ENCODE data around the gene NUP205.

NUP205 gene

GRCh38 chr7:135562720-135563119 is 5.0 kb downstream of the NUP205 start:
- Histone ChIP-seq H3K27ac (ENCODE audit: poor library complexity, severe bottlenecking) (no peak overlapping the region), H3K4me3 (ENCODE audit: severe bottlenecking) (no peak overlapping the region), H3K27me3 (ENCODE audit: insufficient read depth, poor library complexity, severe bottlenecking) (no peaks in the 10 kb centered on the region), H3K4me1 (ENCODE audit: insufficient read depth, poor library complexity, severe bottlenecking) (peaks cover 6% of the 10 kb centered on the region), H3K36me3 (ENCODE audit: low read depth) (peaks cover 64% of the 10 kb centered on the region), H3K9me3 (ENCODE audit: severe bottlenecking) (no peaks in the 10 kb centered on the region)
- DNase-seq (ENCODE audit: low spot score) (no peak), ATAC-seq (ENCODE audit: low read depth) (no peak)
- TF ChIP-seq CTCF (IDR thresholded peaks at IDR 0.05; ENCODE audit: poor library complexity, severe bottlenecking): no peak

- no peak for TF ChIP-seq CTCF (IDR thresholded peaks at IDR 0.05; ENCODE audit: poor library complexity, severe bottlenecking)
- Histone ChIP-seq H3K4me3 (ENCODE audit: severe bottlenecking) (no peak overlapping the region), H3K27me3 (ENCODE audit: insufficient read depth, poor library complexity, severe bottlenecking) (no peaks in the 10 kb centered on the region), H3K9me3 (ENCODE audit: severe bottlenecking) (no peaks in the 10 kb centered on the region), H3K4me1 (ENCODE audit: insufficient read depth, poor library complexity, severe bottlenecking) (no peaks in the 10 kb centered on the region), H3K36me3 (ENCODE audit: low read depth) (peaks cover 77% of the 10 kb centered on the region), H3K27ac (ENCODE audit: poor library complexity, severe bottlenecking) (no peak overlapping the region)
- DNase-seq (ENCODE audit: low spot score) (no peak), ATAC-seq (ENCODE audit: low read depth) (no peak)
Observed at GRCh38 chr7:135571834-135572233, 14.1 kb downstream of the NUP205 start.

GRCh38 chr7:135573541-135573940 is 15.8 kb downstream of the NUP205 start:
- no peaks in the 10 kb centered on the region for H3K4me1 ChIP-seq (ENCODE audit: insufficient read depth, poor library complexity, severe bottlenecking)
- H3K27ac ChIP-seq (ENCODE audit: poor library complexity, severe bottlenecking): no peak overlapping the region
- H3K36me3 ChIP-seq (ENCODE audit: low read depth): peaks cover 87% of the 10 kb centered on the region
- H3K4me3 ChIP-seq (ENCODE audit: severe bottlenecking): no peak overlapping the region
- DNase-seq (ENCODE audit: low spot score) (no peak), ATAC-seq (ENCODE audit: low read depth) (no peak)
- no peak for TF ChIP-seq CTCF (IDR thresholded peaks at IDR 0.05; ENCODE audit: poor library complexity, severe bottlenecking)
- no peaks in the 10 kb centered on the region for H3K9me3 ChIP-seq (ENCODE audit: severe bottlenecking)
- no peaks in the 10 kb centered on the region for H3K27me3 ChIP-seq (ENCODE audit: insufficient read depth, poor library complexity, severe bottlenecking)

GRCh38 chr7:135575296-135575695 is 17.6 kb downstream of the NUP205 start:
- peaks cover 94% of the 10 kb centered on the region for H3K36me3 ChIP-seq (ENCODE audit: low read depth)
- H3K4me3 ChIP-seq (ENCODE audit: severe bottlenecking): no peak overlapping the region
- no peak for DNase-seq (ENCODE audit: low spot score)
- no peaks in the 10 kb centered on the region for H3K9me3 ChIP-seq (ENCODE audit: severe bottlenecking)
- no peak overlapping the region for H3K27ac ChIP-seq (ENCODE audit: poor library complexity, severe bottlenecking)
- no peak for ATAC-seq (ENCODE audit: low read depth)
- no peaks in the 10 kb centered on the region for H3K27me3 ChIP-seq (ENCODE audit: insufficient read depth, poor library complexity, severe bottlenecking)
- no peak for TF ChIP-seq CTCF (IDR thresholded peaks at IDR 0.05; ENCODE audit: poor library complexity, severe bottlenecking)
- no peaks in the 10 kb centered on the region for H3K4me1 ChIP-seq (ENCODE audit: insufficient read depth, poor library complexity, severe bottlenecking)

GRCh38 chr7:135578569-135578968 is 20.9 kb downstream of the NUP205 start:
- H3K36me3 ChIP-seq (ENCODE audit: low read depth): peaks cover 99% of the 10 kb centered on the region
- no peaks in the 10 kb centered on the region for H3K27me3 ChIP-seq (ENCODE audit: insufficient read depth, poor library complexity, severe bottlenecking)
- H3K4me3 ChIP-seq (ENCODE audit: severe bottlenecking): no peak overlapping the region
- ATAC-seq (ENCODE audit: low read depth) (no peak), DNase-seq (ENCODE audit: low spot score) (no peak)
- H3K27ac ChIP-seq (ENCODE audit: poor library complexity, severe bottlenecking): no peak overlapping the region
- H3K9me3 ChIP-seq (ENCODE audit: severe bottlenecking): no peaks in the 10 kb centered on the region
- no peaks in the 10 kb centered on the region for H3K4me1 ChIP-seq (ENCODE audit: insufficient read depth, poor library complexity, severe bottlenecking)
- TF ChIP-seq CTCF (IDR thresholded peaks at IDR 0.05; ENCODE audit: poor library complexity, severe bottlenecking): no peak
